Raji (cell line): ENCODE data around the gene TNPO1.

Experiments
- POLR2A ChIP-seq: IDR thresholded peaks from 2 replicates; pipeline ENCODE4 v1.6.1; 2011; ENCODE audit warnings: low read depth, low read length, control low read depth; ENCODE audit not compliant: insufficient read depth

The TNPO1 gene

DNA sequence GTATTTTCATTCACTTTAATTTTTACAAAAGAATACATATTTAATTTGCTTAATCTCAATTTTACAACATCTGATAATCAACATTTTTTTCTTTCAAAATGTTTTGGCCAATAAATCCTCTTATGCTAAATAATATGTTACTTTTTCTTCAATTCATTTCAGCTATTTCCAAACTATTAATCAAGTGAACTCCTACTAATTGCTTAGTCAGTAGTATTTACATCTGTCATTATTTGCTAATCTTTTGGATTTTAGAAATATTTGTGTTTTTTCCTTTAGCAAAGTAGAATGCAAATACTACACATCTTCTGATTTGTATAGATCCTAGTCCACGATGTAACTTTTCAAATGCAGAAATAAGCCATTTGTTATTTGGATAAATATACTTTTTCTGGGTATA, 1.6 kb upstream of the TNPO1 start:
- TF ChIP-seq POLR2A, result no peak

DNA sequence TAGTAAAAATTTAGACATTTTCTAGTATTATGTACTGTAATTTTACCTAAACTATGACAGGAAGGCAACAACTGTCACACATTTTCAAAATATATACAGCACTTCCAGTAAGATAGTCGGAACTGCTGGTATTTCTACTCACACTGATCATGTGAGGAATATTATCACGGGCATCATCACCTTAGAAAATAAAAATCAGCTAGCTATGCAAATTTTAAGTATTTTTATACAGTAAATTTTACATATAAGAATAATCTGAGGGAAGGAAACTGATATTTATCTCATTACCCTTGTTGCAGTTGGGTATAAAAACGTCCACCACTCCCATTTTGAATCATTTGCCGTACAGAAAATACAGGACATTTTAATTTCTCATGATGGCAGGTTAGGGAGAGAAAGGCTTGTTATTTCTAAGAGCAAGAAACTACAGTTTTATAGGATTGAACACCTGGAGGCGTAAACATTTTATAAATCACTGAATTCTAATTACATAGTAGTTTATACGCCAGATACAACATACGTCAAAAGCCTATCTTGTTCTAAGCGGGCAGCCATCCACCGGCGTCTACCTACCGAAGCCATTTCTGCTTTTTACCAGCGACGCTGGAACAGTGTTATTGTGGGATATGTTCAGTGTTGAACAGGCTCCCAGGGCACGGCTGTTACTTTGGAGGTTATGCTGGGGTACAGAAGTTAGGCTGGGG, 729 bp upstream of the TNPO1 start:
- TF ChIP-seq POLR2A, result no peak

DNA sequence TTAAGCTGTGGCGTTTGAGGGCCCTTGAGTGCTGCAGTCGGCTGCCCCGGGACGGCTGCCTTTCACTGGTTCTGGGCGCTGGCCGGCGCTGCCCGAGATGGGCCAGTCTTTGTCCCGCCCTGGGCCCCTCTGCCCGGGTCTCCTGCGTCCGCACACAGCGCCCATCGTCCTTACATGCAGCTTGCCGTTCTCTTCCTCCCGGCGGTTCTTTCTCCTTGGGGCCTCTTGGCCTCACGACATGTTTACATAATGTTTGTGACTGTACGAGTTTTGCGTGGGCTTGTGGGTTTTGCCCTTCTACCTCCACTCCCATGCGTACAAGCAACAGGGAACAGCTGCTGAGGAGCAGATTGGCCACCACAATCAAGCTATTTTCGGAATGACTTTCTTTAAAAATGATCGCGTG, 618 bp downstream of the TNPO1 start:
- no peak for TF ChIP-seq POLR2A

DNA sequence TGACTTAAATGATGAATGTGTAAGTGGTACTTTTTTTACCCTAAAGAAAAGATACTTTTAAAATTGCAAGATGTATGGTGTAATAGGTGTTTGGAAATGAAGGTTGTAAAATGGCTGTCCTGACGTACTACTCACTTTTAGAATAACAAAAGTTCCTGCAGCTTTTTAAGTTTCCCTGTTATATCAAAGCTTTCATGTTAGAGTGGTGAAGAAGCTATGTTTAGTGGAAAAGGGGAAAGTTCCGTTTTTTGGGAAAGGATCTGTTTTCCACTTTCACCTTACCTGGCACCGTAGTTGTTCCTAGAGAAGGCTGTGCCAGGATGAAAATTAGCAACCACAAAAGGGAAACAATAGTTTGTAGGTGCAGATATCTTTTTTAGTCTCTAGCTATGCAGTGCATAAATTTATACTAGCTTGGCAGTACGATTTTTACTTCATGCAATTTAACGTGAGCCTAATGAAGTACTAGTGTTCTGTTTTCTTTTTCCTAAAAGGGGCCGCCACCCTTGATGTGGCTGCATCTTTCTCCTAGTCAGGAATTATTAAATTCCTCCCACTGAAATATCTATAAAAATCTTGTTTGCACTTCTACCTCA, 1.3 kb downstream of the TNPO1 start:
- TF ChIP-seq POLR2A, result no peak

DNA sequence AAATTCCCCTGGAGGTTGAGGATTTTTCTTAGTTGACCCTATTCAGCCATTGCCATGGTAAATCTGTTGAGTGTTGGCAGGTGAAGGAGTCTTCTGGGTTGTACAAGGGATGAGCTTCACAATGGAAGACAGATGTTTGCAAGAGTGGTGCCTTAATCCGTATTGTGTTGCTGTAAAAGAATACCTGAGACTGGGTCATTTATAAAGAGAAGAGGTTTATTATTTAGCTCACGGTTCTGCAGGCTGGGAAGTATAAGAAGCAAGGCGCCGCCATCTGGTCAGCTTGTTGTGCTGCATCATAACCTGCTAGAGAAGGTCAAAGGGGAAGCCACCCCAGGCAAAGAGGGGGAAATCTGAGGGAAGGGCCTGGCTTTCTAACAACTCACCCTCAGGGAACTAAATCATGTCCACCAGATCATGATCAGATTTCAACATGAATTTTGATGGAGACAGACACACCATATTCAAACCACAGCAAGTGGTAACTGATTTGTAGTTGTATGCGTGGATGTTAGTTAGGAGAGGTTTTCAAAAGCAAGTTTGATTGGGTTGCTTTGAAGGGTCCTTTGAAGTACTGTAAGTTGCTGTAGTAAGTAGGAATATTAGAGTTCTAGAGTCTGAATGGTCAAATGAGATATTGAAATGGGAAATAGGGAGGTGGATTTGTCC, 2.5 kb downstream of the TNPO1 start:
- no peak for TF ChIP-seq POLR2A

DNA sequence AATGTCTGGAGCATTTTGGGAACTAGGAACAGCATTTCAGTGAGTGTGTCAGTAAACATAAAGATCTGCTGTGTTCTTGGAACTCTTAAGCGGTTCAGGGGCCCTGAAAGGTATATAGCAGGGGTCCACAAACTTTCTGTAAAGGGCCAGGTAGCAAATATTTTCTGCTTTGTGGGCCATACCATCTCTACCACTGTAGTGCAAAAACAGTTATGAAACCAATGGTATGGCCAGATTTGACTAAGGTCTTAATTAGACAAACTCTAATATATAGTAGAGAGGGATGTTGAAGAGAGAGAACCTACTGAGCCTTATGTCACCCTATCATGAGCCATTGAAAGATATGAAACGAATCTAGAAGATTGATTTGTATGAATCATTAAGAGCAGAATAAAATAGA, 5.3 kb downstream of the TNPO1 start:
- TF ChIP-seq POLR2A, result no peak

DNA sequence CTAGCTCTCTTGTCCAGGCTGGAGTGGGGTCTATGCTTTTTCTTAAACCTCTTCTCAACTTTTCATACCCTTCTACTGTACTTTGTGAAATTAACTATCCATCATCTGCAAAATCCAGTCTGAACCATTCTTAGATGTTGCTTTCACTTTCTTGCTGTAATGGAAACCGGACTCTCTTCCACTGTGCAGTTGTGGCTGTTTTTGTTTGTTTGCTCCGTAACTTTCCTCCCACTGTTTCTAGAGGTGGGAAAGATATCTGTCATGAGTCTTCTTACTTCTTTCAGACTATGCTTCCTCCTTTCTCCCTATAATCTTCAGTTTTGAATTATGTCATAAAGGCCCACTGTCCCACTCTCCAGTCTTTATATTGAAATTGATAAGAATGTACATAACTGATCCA, 6.5 kb downstream of the TNPO1 start:
- TF ChIP-seq POLR2A, result no peak

DNA sequence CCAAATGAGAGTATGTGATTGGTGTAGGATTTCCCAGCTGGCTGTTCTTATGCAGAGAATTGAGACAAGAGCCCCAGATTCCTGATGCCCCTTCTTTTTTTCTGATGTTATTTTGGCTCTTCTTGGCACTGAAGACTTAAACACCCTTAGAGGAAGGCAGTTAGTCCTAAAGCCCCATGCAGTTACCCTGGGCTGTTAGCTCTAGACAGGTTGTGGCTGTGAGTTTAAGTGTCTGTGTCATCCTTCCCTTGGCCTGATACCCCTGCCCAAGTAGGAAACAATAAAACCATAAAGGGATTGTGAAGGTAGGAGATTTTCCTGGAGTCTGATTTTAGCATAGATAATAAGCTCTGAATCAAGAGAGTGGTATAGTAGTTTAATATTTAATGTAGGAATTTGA, 13.2 kb downstream of the TNPO1 start:
- TF ChIP-seq POLR2A, result no peak

DNA sequence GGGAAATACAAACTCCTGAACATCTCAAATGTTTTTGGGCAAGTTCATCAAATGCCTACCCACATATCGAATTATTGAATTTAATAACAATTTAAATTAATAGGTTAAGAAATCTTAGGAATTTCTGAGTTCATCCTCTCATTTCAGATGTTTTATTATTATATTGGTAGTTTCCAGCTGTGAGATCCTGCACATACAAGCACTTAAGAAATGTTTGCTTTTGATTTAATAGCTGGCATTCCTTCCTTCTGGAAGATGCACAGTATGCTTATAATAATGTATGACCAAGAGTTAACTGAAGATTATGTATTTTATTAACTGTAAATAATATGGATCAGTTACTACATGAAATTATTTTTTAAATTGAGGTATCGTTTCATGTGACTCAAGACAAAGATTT, 13.9 kb downstream of the TNPO1 start:
- TF ChIP-seq POLR2A, result no peak

DNA sequence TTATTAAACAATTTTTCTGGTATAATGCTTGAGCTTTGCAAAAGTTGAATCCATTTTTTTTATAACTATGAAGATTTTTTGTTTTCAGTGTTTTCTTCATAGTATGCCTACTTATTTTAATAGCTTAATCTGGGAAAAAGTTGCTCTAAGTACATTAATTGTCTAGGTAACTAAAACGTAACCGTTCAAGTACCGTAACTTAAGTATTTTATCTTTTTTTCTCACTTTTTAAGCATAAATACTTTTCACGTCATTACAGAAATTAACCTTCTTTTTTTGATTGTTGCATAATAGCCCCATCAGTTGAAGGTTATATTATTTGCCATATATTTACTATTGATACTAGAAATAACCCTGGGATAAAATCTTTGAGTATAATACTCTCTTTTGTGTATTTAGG, 15.2 kb downstream of the TNPO1 start:
- no peak for TF ChIP-seq POLR2A

DNA sequence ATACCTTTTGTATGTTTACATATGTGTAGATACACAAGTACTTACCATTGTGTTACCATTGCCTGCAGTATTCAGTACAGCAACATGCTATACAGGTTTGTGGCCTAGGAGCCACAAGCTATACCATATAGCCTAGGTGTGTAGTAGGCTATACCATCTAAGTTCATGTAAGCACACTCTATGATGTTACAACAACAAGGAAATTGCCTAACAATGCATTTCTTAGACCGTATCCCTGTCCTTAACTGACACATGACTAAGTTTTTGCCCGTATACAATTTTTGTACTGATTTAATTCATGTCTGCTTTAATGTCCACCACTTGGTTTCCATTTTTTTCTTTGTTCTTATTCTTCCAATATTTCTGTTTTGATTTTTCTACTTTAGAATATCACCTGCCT, 18.5 kb downstream of the TNPO1 start:
- TF ChIP-seq POLR2A, result no peak

DNA sequence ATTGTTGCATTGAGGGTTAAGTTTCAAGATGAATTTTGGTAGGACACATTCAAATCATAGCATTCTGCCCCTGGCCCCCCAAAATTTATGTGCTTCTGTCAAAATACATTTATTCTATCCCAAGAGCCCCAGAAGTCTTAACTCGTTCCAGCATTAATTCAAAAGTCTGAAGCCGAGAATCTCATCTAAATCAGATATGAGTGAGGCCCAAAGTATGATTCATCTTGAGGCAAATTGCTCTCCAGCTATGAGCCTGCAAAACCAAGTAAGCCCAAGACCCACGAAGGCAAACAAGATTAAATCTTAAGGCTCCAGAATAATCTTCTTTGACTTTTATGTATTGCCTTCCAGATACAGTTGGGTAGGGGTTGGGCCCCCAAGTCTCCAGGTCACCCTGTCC, 19.2 kb downstream of the TNPO1 start:
- no peak for TF ChIP-seq POLR2A

DNA sequence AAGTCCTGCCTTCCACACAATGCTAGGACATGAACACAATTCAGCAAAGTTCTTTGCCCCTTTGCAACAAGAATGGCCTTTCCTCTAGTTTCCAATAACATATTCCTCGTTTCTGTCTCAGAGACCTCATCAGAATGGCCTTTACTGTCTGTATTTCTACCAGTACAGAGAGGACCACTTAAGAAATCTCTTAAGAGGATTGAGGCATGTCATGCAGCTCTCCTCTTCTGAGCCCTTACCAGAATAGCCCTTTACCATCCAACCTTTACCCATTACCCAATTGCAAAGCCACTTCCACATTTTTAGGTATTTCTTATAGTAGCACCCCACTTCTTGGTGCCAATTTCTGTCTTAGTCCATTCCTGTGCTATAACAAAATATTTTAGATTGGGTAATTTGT, 20.3 kb downstream of the TNPO1 start:
- TF ChIP-seq POLR2A, result no peak

DNA sequence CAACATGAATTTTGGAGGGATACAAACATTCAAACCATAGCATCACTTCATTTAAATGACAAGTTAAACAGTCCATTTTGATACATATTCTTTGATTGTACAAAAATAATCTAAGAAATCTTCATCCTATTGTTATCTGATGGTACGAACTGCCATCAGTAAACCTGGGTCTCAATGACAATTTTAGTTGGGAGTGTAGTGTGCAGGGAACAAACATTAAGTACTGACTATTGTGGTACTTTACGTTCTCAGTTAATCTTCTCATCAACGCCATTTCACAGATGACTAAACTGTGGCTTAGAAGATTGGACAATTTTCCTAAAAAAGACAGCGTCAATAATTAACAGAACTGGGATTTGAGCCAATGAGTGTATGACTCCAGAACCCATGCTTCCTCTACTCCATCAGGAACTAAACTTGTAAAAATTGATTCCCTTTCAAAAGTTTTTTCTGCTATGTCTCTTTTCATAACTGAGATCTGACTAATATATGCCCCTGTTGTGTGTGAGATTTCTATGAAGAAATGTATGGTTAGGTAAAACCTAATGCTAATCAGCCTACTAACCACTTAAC, 21.1 kb downstream of the TNPO1 start:
- no peak for TF ChIP-seq POLR2A

DNA sequence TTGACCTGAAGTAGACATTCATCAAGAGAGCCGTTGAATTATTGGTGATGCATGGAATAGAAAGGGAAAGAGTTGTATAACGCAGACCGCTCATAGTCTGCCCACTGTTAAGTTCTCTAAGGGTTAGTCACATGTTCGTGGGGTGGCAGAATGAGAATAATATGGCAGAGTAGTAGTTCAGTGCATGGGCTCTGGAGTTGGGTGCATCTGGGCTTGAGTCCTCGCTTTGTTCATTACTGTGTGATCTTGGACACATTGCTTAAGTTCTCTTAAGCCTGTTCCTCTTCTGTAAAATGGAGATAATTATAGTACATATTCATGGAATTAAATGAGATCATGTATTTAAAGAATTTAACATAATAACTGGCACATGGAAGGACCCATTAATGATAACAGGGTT, 23.6 kb downstream of the TNPO1 start:
- no peak for TF ChIP-seq POLR2A

DNA sequence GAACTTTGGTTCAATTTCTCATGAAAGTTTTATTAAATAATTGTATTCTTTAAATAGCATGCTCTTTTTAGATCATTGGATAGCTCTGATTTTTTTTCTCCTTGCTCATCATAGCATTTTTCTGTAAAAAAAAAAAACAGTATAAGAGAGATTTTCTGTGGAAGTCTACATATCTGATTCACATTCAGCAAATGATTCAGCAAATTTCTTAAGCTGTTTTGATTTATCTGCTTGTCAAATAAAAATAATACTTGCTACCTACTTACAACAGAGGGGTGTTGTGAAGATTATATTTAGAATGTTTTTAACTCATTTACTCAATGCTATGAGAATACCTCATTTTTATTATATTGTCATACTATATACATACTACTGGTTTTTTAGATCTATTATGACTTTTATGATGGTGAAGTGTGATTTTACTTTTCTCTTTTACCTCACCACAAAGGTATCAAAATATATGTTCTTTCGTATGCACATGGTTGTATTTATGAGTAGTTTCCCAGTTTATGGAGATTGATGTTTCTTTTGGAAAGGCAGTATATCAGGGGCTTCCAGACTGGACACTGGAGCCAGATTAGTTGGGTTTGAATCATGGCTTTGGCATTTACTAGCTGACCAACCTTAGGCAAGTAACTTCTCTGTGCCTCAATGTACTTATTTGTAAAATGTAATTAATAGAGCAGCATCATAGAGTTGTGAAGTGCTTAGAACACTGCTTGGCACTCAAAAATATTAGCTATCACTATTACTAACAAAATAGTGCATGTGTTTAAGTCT, 25.5 kb downstream of the TNPO1 start:
- no peak for TF ChIP-seq POLR2A

DNA sequence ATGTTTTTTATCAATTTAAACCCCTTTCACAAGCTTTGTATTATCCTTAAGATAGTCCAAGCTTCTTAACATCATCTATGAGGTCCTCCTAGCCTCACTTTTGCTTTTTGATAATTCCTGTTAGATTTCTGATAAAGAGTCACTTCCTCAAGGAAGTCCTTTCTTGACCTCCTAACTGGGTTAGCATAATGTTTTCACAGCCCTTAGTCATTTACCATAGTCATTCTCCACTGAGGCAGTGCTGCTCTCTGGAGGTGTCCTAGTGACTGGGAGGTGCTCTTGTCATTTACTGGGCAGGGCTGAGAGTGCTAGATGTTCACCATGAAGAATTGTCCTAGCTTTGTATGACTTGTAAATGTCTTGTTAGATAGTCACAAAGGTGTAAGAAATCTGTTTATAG, 26.4 kb downstream of the TNPO1 start:
- TF ChIP-seq POLR2A, result no peak
